ENCODE data around the gene ITGB3.

DNA sequence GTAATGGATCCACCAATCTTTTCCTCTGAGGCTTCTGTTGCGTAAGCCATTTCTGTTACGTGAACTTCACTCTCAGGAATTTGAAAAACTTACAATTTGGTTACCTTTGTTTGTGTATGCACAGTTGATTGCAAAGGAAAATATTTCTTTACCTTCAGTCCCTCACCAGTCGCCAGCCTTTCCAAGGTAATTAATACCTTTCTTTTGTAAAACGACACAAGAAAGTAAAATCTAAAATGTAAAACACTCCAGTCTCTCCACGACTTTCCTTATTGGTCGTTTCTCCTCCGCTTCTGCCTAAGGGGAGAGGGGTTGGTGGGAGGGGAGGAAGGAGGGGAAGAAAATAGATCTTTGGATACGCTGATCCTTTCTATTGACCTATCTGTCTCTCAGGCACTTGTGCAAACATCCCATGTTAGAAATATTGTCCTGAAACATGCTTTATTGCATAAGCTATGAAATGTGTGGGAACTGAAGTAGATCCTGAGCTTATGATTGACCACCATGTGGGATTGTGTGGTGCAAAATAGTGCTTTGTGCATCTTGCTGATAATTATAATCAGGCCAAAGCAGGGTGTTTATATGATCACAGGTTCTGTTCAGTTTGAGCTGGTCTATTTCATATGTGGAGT, 37.7 kb downstream of the ITGB3 start:
- TF ChIP-seq RAD21 (IDR thresholded peaks at IDR 0.05; ENCODE audit: low read length), result no peak
- TF ChIP-seq, protein P1, sequence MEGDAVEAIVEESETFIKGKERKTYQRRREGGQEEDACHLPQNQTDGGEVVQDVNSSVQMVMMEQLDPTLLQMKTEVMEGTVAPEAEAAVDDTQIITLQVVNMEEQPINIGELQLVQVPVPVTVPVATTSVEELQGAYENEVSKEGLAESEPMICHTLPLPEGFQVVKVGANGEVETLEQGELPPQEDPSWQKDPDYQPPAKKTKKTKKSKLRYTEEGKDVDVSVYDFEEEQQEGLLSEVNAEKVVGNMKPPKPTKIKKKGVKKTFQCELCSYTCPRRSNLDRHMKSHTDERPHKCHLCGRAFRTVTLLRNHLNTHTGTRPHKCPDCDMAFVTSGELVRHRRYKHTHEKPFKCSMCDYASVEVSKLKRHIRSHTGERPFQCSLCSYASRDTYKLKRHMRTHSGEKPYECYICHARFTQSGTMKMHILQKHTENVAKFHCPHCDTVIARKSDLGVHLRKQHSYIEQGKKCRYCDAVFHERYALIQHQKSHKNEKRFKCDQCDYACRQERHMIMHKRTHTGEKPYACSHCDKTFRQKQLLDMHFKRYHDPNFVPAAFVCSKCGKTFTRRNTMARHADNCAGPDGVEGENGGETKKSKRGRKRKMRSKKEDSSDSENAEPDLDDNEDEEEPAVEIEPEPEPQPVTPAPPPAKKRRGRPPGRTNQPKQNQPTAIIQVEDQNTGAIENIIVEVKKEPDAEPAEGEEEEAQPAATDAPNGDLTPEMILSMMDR (conservative IDR thresholded peaks at IDR 0.05; ENCODE audit: low read depth, low read length), result no peak
- no peak for TF ChIP-seq BHLHE40 (IDR thresholded peaks at IDR 0.05; ENCODE audit: low read depth, low read length)
- no peak for TF ChIP-seq POLR2A (IDR thresholded peaks at IDR 0.05; ENCODE audit: low read depth, low read length)
